Measurements from ENCODE around the gene ACER3.
"Not testable (repeated sequence)": the region's sequence is repeated elsewhere in the genome, so short reads cannot be mapped to it uniquely, and the experiment has no call there.

Gene ACER3

DNA sequence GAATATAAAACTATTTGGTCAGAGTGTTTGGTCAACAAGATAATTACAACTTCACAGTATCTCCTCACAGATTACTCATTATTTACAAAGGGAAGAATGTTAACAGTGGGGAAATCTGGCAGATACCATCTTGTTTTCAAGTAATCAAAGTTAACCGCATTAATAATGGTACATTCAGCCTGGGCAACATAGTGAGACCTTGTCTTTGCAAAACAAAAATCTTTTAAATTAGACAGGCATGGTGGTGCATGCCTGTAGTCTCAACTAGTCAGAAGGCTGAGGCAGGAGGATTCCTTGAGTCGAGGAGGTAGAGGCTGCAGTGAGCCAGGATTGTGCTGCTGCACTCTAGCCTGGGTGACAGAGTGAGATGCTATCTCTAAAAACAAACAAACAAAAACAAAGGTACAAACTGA lies 78.5 kb downstream of the ACER3 start:
- DNase-seq, result no peak

DNA sequence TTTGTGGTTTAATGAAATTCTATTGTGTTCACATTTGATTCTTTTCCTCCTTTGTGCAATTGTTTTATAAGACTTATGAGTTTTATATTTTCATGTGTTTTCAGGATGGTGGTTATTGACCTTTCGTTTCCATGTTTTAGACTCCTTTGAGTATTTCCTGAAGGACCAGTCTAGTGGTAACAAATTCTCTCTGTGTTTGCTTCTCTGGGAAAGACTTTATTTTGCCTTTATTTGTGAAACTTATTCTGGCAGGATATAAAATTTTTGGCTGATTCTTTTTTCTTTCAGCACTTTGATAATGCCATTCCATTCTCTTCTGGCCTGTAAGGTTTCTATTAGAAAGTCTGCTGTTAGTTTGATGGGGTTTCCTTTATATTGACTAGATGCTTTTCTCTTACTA lies 83.5 kb downstream of the ACER3 start:
- no peak for DNase-seq

DNA sequence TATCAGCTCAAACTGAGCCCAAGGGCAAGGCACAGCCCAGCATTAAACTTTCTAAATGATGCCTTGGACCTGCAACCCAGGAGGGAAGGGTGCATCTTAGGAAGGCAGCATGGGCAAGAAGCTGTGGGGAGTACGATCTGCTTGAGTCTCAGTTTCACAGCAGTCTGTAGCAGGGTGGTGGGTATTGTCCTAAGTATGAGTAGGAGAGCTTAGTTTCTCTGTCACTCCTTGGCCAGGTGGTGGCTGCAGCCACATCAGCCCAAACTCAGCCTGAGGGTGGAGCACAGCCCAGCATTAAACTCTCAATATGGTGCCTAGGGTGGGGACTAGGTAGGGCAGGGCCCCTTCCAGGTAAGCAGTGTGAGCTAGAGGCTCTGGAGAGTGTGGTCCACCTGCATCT lies 85.5 kb downstream of the ACER3 start:
- no peak for DNase-seq

DNA sequence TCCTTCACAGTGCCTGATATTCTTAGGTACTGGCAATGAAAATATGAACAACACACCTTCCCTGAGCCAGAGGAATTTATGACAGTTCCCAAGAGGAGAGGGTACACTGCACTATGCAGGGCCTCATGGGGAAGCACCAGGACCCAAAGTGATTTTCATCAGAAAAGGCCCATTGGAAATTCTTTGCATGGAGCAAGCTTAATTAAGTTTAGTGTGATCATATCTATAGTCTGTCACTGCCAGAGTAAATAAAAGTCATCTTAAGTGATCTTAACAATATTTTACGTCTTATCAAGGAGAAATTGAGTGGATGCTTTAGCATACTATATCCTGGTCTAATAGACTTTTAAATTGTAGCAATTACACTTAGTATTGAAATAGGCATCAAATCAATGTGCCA lies 86.5 kb downstream of the ACER3 start:
- DNase-seq, result no peak

DNA sequence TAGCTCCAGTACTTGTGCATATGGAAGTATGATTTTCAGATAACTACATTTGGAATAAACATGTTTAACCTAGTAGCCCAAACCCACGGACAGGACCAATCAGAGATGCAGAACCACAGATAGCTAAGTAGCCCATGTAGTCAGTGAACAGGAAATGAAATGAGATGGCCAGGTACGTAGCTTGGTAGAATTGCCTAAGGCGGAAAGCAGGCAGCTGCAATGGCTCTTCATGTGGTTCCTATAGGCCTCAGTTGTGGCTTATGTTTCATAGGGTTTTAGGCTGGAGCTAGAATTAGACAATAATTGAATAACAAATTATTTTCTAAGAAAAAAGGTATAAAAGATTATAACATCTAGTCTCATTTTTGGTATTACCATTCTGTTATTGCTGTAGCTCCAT lies 87.1 kb downstream of the ACER3 start:
- no peak for DNase-seq

DNA sequence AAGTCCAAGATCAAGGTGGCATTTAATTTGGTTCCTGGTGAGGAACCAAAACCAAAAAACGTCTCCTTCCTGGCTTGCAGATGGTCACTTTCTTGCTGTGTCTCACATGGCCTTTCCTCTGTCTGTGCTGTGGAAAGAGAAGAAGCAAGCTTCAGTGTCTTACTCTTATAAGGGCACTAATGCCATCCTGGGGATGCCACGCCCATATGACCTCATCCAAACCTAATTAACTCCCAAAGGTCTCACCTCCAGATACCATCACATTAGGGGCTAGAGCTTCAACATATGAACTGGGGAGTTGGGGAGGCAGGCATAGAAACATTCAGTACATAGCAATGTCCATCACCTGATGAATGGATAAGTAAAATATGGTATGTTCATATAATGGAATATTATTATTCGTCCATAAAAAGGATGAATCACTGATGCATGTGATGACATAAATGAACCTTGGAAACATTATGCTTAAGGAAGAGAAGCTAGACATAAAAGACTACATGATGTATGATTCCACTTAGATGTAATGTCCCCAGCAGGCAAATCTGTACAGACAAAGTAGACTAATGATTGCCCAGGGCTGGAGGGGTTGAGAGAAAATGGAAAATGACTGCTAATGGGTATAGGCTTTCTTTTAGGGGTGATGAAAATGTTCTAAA lies 94.9 kb downstream of the ACER3 start:
- no peak for DNase-seq

DNA sequence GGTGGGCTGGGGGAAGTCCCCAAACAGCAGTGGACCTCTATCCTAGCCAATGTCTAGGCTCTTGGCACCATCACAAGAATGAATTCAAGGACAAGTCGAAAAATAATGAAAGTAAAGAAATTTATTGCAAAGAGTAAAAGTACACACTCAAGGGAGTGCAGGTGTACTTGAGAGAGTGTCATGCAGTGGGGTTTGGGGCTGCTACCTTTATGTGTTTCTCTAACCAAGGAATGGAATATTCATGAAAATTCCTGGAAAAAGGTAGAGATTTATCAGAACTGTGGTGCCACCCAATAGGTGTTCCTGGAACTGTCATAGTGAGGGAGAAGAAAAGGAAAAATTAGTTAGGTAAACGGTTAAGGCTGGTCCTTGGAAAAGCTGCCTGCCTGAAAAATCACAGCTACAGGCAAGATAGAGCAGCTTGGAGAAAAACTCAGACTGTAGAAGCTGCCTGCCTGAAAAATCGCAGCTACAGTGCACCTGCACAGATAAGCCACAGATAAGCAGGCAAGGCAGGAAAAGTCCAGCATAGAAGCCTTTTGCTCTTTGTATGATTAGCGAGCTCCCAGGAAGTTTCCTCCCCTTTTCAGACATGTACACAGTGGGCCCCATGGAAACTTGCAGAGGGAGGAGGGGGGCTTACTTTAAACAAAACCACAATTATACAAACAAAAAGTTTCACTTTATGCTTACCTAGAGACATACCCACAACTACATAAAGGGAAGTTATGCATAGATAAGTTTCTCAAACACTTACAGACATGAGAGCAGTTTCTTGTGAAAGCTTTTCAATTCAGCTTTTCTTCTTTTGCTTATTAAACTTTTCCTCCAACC lies 102.1 kb downstream of the ACER3 start:
- DNase-seq, result no peak

DNA sequence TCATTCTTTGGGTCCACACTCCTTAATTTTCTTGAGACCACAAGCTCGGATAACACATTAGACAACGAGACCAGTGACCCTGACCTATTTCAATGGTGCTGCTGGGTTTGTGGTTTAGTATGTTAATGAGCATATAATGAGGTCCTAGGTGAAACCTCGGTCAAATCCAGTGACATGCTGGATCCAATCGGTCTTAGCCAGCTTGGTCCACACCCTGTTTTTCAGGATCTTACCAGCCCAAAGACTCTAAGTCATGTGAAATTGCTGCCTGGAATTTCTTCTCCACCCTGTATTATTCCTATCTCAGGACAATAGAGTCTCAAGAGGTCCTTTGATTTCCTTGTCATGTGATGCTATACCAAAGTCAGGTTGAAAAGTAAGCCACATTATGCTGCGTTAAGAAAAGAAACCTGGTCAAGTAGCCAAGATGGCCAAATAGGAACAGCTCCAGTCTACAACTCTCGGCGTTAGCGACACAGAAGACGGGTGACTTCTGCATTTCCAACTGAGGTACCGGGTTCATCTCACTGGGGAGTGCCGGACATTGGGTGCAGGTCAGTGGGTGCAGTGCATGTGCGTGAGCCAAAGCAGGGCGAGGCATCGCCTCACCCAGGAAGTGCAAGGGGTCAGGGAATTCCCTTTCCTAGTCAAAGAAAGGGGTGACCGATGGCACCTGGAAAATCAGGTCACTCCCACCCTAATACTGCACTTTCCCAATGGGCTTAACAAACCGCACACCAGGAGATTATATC lies 102.9 kb downstream of the ACER3 start:
- DNase-seq, result not testable (repeated sequence)

DNA sequence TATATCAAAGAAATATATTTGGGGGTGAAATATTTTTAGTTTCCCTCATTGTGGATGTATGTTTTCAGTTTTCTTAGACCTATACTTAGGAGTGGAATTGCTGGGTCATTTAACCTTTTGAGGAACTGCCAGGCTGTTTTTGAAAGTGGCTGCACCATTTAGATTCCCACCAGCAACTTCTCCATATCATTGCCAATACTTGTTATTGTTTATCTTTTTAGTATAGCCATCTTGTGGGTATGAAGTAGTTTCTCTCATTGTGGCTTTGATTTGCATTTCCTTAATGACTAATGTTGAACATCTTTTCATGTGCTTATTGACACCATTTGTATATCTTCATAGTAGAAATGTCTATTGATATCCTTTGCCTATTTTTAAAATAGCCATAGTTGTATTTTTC lies 111.3 kb downstream of the ACER3 start:
- no peak for DNase-seq

DNA sequence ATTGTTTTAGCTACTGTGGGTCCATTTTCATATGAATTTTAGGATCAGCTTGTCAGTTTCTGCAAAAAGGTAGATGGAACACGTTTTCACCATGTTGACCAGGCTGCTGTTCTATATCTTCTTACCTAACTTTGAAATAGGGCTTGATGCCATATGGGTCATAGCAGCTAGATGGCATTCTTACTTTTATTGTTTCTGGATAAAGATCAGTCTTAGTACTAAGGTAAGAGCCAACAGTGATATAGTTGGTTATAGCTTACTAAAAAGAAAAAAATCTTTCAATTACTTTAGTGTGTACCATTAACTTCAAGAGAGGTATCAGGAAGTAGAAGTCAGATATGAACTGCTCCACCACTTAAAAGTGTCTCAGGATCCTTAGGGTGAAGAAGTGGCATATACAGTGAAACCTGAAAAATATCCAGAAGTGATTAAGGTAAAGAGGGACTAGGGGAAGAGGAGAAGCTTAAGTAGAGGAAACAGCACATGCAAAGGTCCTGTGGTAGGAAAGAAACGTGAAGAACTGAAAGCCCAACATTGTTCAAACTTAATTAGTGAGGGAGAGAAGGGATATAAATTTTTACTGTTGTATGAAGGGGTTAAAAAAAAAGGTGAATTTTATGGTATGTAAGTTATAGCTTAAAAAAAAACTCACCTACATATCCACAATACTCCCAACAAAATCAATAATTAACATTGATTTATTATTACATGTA lies 113.6 kb downstream of the ACER3 start:
- DNase-seq, result no peak

DNA sequence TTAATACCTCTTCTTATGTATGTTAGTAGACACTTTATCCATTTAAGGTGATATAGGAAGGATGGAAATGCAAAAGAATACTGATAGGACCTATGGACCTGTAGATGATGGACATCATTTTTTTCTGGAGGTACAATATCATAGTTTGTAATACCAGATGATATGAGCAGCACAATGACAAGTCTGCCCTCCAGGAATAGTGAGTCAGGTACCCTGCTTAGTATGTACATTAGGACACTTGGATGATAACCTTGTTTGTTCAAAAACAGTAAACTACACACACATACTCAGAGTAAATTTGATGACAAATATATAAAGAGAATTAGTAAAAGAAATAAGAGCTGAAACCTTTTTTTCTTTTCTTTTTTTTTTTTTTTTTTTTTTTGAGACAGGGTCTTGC lies 114.8 kb downstream of the ACER3 start:
- DNase-seq, result no peak

DNA sequence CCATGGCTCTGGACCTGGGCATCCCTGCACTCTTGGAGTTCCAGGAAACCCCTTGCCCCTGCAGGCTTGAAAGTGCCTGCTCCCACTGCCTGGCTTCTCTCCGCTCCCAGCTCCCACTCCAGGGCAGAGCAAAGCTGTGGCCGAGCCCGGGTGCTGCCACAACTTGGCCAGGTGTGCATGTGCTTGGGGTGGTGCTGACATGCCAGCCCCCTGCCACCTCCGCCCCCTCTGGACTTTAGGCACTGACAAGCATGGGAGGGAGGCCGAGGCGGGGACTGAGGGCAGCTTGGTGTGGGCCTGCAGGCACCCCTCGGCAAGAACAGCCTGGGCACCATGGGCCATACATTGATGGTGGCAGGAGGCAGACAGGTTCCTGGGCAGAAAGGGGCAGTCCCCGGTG lies 117.1 kb downstream of the ACER3 start:
- no peak for DNase-seq

DNA sequence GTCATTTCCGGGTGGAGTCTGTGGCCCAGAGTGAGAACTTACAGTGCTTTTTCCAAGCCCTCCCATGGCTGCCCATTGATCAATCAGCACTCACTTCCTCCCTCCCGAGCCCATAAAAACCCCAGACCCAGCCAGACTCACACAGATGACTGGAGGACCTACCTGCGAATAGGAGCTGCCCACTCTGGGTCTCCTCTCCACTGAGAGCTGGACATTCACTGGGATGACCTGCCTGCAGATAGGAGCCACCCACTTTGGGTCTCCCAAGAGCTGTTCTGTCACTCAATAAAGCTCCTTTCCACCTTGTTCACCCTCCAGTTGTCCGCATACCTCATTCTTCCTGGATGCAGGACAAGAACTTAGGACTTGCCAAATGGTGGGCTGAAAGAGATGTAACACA lies 117.5 kb downstream of the ACER3 start:
- DNase-seq, result no peak

DNA sequence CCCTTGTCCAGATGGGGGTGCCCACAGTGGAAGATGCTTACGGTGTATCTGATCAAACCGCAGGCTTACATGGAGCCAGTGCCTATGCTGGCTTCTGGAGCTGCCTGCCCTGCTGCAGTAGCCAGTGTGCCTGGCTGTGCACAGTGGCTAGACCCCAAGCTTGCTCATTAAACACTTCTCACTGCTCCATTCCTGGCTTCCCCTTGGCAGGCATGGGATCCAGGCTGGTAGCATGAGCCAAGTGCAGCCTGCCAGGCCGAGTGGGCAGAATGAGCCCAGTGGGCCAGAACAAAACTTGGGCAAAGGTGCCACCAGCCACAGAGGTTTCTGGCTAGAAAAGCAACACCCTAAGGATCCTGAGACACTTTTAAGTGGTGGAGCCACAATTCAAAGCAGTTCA lies 118.1 kb downstream of the ACER3 start:
- no peak for DNase-seq

DNA sequence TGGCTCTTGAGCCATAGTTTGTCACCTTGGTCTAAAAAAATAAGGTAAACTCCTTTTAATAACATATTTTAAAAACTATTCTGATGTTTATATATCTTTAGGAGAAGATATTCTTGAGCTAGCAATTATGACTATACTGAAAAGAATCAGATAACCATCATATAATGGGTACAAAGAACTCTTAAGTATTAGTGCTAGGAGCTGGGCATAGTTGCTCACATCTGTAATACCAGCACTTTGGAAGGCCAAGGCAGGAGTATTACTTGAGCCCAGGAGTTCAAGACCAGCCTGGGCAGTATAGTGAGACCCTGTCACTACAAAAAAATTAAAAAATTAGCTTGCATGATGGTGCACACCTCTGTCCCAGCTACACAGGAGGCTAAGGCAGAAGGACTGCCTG lies 119.5 kb downstream of the ACER3 start:
- no peak for DNase-seq

DNA sequence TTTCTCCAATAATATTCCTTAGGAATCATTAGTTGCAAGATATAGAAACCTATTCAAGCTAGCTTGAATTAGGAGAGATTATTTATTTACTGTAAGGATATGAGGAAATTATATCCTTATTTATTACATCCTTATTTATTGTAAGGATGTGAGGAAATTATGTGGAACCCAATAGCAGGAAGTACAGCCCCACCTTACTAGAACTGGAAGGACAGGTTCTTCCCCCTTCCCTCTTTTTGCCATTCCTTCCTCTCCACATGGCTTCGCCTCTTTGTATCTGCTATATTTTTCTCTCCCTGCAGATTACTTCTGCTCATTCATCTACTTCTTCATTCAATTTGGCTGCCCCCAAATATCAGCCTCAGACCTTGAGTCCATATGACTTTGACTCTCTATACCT lies 124.0 kb downstream of the ACER3 start:
- DNase-seq, result no peak

DNA sequence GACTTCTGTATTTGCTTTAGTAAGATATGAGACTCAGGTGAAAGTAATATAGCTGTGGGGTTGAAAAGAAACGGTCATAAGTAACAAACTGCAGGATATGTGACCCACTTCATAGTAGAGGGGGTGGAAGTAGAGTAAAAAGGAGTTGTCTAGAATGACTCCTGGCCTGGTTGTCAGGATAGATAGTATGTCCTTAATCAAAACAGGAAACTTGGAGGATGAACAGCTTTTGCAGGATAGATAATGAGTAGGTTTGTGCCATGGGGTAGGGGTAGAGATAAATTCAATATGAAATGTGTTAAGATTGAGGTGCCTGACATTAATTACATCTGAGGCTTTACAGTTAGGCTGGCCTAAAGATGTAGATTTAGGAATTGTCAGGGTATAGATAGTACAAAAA lies 126.5 kb downstream of the ACER3 start:
- DNase-seq, result no peak

DNA sequence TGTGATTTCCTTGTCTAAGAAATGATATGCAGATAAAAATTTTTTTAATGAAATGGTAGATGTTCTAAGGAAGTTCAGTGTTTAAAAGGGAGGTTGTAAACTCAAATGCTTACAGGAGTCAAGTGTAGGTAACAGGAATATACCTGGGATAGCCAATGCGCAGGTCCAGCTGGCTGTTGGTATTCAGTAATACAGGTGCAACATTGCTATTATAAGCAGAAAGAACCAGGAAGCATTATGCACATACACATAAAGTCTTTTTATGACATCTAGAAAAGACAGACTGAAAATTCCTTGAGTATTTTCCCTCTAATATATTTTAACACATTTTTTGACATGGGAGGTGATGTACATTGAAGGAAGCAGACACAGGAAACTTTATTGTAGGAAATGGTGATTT lies 129.9 kb downstream of the ACER3 start:
- no peak for DNase-seq

DNA sequence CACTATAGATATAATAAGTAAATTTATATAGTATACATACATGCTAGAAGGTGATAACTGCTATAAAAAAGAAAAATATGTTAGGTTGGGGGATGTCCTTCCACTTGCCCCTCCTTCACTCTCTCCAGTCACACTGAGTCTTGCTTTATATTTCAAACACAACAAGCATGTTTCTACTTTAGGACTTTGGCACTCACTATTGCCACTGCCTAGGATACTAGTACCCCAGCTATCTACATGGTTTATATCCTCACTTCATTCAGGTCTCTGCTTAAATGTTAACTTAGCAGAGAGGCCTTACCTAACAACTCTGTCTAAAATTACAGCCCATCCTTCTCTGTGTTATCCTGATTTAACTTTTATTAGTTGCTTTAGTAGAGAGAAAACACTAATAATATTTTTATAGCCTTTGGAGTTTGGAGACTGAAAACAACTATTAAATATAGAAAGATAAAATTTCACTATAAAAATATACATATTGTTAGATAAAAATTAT lies 134.4 kb downstream of the ACER3 start:
- DNase-seq, result no peak

DNA sequence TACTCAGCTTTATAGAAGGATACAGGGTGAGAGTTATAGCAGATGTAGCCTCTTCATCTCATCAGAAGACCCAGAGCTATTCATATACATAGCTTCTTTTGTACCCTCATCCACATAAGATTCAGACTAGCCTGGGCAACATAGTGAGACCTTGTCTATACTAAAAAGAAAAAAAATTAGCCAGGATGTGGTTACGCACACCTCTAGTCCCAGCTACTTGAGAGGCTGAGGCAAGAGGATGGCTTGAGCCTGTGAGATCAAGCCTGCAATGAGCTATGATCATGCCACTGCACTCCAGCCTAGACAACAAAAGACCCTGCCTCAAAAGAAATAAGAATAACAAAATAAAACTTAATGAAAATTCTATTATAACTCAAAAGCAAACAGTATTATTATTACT lies 136.8 kb downstream of the ACER3 start:
- no peak for DNase-seq

DNA sequence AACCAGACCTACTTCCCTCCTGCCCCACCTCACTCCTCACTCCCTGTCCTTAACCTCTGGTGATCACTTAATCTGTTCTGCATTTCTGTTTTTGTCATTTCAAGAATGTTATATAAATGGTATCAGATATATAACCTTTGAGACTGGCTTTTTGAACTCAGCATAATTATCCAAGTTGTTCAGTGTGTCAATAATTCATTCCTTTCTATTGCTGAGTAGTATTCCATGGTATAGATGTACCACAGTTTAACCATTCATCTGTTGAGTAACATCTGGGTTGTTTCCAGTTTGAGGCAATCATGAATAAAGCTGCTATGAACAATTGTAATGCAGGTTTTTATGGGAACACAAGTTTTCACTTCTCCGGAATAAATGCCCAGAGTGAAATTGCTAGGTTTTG lies 138.9 kb downstream of the ACER3 start:
- no peak for DNase-seq

DNA sequence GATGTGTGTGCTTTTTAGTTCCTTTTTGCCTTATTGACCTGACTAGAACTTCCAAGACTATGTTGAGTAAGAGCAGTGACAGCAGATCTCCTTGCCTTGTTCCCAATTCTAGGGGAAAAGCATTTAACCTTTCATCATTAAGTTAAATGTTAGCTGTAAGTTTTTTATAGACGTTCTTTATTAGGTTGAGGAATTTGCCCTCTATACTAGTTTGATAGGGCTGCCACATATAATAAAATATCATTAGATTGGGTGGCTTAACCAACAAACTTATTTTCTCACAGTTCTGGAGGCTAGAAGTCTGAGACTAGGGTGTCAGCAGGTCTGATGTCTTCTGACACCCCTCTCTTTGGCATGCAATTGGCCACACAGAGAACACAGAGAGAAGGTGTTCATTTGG lies 140.9 kb downstream of the ACER3 start:
- no peak for DNase-seq

DNA sequence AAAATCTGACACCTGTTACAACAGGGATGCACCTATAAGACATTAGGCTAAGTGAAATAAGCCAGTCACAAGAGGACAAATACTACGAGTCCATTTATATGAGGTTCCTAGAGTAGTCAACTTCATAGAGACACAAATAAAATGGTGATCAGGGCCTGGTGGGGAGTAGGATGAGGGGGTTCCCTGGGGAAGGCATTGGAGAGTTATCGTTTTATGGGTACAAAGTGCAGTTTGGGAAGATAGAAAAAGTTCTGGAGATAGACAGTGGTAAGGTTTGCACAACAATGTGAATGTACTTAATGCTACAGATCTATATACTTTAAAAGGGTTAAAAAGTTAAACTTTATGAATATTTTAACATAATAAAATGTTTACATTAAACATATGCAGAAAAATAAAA lies 142.1 kb downstream of the ACER3 start:
- DNase-seq, result no peak
